DMS53 (cell line): Measurements from ENCODE around the gene SMIM22.

Source experiments
- DNase-seq: peaks from one replicate; lab custom pipeline; 2025; lab: John Stamatoyannopoulos, UW

The SMIM22 gene

DNA sequence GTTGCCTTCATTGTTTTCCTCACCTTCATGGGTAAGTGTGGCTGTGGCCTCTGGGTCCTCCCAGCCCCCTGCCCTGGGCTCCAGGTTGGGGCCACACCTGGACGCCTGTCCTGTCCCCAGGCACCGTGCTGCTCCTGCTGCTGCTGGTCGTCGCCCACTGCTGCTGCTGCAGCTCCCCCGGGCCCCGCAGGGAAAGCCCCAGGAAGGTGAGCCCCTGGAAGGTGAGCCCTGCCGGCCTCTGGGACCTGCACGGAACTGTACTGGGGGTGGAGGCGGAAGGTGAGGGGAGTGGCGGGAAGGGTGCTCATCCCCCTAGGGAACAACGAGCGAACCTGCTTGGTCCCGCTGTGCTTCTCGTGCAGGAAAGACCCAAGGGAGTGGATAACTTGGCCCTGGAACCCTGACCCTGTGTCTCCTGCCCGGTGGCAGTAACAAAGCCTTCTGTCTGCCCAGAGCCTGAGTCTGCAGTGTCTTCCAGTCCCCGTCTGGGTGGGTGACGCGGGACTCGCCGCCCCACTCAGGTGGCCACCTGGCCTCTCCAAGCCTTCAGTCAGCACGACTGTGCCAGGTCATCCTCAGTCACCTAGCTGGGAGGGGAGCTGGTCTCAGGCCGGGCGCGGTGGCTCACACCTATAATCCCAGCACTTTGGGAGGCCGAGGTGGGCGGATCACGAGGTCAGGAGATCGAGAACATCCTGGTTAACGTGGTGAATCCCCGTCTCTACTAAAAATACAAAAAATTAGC, 831 bp downstream of the SMIM22 start:
- DNase-seq: peak; percentile 56

DNA sequence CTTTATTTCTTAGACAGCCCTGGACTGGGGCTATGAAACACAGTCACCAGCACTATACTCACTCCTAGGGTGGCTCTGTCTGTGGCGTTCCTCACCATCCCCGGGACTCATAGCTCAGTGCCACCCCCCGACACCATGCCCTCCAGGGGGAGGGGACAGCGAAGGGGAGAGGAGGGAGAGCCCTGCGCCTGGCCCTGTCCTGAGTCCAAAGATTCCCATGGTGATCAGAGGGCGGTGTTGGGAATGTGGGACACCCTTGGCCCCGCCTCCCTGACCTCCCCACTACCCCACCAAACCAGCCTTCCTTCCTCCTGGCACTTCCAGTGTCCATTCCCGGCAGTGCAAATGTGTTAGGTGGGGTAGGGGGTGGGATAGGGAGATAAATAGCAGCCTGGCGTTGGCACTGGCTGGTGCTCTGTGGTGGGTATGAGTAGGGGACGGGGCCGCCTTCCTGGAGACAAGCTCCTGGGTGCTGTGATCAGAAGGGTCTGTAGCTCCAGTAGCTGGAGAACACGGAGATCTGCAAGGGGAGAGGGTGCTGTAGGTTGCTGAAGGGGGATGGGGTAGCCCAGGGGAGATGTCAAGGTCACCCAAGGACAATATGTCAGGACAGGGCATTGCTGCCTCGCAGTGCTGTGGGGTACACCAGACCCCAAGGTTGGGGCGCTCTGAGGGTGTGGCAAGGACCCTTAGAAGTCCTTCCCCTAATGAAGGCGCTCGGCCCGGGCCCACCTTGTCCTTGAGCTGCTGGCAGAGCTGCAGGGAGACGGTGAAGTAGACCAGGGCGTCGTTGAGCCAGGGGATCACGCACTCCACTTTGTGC, 2.0 kb downstream of the SMIM22 start:
- no peak for DNase-seq

DNA sequence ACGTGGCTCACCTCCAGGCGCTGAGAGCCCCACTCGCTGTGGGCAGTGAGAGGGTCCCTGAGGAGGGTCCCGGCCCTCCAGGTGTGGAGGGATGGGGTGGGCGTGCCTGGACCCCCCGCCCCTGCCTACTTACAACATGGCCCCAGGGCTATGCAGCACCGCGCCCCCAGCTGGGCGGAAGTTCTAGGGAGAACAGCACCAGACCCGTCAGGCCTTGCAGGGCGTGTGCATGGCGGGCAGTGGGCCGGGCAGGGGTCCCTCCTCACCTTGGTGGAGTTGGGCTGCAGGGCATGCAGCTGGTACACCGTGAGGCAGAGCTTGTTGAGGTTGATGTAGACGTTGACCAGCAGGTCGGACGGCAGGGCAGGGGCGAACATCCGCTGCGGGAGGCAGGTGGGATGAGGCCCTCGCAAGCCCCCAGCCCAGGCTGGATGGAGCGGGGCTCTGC, 2.7 kb downstream of the SMIM22 start:
- DNase-seq: no peak

DNA sequence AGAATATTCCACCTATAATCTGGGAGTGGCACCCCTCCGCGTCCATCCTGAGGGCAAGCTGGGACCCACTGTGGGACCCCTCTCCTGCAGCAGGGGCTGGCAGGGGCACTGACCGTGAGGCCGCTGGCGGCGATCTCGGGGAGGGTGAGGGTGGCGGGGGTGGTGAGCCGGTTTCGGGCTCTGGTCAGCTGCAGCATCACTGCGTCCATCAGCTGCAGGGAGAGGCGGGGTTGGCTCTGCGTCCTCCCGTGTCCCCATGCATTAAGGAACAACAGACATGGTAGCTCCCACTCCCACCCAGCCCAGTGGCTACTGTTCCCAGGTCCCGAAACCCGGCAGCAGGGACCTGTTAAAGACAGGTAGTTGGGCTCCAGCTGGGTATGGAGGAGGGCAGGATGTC, 3.3 kb downstream of the SMIM22 start:
- DNase-seq: no peak

DNA sequence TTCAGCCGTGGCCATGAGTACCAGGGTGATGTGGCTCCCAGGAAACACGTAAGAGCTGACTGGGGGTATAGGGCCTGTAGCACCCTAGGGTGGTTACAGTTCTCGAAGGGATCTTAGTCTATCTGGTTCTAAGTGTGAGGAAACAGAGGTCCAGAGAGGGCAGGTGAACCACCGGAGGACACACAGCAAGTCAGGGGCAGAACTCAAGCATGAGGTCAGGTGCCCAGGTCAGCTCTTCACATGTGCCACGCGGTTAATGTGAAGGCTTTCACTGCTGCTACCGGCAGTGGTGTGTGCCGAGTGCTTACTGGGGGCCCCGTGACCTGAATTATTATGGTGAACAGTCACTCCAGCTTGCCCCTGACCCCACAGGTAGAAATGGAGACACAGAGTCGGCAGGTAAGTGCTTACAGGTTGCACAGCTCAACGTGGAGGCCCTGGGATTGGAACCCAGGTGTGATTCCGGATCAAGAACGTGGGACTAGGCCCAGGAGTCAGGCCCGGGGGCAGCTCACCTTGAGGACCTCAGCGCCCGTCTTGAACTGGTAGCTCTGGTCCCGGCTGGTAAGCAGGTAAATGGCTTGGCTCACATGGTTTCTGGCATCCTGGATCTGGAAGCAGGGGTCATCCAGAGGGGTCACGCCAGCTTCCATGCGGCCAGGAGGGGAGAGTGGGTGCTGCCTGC, 4.1 kb downstream of the SMIM22 start:
- DNase-seq: no peak

DNA sequence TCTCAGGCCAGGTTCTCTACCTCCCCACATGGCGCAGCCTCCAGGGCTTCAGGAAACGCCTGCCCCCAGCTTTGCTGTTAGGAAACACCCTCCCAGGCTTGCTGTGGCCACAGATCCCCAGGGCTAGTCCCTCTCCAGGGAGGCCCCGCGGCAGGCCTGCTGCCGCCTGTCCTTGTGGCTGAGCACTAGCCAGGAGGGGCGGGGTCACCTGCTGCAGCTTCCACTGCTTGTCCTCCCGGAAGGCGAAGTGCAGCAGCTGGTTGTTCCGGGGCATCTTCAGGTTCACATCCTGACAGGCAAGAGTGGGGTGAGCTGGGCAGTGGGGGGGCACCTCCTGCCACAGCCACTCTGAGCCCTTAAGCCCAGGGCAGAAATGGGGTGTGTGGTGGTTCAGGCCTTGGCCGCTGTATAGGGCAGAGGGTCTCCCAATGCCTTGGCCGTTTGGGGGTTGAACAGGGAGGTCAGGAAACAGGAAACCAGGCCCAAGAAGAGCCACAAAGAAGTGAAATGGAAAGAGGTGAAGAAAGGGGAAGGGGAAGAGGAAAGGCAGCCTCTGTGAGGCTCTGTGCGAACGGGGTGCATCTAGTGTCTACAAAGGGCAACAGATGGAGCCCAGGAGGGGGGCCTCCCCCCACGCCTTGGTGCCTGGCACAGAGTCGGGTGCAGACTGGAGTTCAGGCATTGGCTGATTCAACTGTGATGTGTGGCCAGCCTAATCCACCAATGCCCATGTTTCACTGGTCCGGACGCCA, 5.3 kb downstream of the SMIM22 start:
- peak; percentile 94 for DNase-seq

DNA sequence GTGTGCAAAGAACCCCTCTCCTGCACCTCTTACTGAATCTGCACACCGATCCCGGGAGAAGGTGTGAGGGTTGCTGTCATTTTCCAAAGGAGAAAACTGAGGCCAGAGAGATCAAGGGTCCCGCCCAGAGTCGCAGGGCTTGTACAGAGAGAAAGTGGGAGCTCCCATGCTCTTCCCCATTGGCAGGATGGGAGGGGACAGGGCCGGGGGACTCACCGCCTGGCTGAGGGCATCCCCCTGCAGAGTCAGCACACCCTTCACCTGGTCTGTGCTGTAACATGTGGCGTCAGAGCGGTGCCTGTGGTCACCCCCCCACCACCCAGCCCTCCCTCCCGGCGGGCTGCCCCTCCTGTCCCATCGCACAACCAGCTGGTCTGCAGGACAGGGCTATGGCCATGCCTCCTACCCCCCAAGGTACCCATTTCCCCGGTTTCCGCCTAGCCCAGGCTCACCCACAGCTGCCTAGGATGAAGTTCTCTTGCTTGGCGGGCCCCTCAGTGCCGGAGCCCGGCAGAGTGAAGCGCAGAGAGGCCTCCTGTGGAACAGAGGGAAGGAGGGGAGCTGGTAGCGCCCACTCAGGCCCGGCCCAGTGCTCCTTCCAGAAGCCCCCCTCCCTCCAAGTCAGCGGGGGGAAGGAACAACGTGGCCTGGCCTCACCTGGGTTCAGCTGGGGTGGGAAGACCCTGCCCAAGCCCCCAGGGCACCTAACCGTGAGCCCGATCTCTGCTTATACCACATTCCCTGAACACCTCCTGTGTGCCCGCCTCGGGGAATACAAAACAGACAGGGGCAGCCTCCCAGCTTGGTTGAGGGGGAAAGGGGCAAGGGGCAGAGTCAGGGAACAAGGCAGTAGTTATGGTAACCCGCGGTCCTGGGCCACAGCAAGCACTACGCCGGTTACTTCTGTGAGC, 6.1 kb downstream of the SMIM22 start:
- peak; percentile 45 for DNase-seq

DNA sequence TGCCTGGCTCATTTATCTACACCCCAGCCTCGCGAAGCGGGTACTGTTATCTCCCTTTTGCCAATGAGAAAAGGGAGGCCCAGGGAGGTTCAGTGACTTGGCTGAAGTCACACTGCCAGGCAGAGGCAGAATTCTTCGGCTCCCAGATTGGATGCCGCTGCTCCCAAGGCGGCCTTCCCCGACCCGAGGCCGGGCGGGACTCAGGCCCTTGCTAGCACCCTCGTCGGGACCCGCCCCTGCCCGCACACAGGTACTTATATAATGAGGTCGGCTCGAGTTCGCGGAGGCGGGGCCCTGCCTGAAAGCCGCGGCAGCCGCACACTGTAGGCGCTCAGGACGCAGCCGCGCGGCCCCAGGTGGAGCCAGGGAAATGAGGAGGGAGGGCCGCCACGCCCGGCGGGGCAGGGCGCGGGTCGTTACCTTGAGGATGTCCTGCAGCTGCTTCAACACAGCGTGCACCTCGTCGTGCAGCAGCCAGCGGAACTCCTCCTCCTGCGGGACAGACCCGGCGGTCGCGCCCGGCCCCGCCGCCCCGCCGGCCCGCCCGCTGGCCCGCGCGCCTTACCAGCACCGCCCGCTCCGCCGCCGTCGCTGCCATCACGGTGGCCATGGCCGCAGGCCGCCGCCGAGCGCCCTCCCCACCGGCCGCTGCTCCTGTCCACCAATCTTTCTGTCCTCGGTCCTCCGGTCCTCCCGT, 6.9 kb downstream of the SMIM22 start, which contains the start of gene ROGDI:
ROGDI (minus strand) TSS at position 672 of the 697 bp plus-strand sequence; CDS start at position 610, 62 bp downstream.
- DNase-seq: peak; percentile 97

DNA sequence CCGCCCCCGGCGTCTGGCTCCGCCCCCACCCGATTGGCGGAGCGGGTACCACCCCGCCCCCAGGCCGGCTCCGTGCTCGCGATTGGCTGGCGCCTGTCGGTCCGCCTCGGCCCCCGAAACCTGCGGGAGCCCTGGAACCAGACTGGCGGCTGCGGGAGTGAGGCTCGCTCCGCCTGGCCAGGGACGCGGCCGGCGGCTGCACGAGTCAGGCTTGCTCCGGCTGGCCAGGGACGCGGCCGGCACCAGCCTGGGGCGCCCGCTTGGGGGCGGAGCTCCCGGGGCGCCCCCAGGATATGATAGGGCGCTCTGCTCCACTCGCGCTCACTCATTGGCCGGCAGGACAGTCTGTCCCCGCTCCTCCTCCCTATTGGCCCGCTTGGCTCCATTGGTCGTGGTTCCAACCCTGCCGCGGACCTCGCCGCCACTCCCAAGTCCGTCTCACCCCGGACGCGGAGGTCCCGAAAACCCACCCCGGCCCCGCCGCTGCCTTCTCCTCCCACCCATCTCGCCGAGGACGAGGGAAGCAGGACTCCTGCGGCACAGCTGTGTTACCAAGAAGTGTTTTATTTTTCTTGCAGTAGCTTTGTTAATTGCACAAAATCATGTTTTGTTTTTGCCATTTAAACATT, 7.6 kb downstream of the SMIM22 start:
- DNase-seq: peak; percentile 95

DNA sequence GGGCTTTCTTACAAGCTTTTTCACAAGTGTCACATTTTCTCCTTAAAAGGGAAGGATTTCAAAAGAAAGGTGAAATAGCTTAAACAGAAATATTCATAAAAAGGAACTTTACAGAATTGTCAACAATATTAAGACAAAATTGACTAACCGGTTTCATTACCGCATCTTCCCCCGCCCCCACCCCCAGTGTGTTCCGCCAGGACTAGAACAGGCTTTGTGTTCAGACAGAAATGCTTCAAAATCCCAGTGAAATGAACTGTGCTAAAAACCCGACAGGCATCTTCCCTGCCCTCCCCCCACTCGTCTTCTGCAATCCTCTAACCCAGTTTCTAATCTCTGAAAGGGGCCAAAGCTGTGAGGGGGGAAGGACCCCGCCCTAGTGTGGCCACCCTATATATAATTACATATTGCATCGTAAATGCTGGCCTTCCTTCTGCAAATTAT, 8.3 kb downstream of the SMIM22 start:
- DNase-seq: peak; percentile 28

DNA sequence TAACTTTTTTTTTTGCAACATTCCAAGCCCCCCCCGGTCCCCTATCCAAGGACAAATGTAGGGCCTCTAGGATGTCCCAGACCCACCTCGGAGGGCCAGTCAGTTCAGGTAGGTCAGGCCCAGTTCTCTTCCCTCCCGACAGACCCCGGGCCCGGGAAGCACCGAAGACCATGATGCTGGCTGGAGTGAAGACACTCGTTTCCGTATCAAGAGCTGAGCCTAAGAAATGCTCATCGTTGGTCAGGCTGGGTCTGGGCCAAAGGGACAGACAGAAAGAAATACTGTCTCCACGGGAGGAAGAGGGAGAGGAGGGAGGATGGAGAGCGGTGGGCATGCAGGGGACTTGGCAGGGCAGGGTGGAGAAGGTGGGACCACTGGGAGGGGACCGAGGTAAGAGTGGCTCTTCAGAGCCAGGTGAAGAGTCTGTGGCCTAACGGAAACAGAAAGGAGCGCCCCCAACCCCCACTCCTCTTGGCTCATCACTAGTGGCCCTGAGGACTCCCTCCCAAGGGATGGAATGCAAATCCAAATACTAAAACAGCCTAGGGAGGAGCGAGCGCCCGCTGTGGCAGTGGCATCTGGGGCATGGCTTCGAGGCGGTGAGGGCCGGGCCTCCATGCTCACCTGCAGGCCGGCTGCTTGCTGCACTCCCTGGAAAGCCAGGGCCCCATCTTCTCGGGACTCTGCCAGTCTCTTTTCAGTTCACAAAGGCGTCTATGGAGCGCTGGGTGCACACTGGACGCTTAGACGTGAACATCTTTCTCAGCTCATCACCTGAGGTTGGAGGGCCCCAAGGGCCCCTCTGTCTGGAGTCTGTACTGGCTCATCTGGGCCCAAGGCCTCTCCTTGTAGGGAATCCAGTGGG, 9.0 kb downstream of the SMIM22 start:
- DNase-seq: no peak

DNA sequence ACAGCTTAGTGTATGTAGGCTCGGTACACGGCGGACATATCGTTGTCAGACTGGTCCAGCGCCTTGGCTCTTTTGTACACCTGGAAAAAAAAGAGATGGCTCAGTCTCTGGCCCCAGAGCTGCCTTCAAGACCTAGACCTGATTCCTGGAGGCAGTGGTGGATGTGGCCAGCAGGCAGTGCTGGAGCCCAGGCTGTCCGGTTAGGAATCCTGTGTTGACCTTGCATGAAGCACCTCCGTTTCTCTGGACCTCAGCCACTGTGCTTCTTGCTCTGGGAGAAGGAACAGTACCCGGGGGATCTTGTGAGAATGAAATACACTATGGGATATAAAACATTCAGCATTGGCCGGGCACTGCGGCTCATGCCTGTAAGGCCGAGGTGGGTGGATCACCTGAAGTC, 10.1 kb downstream of the SMIM22 start:
- peak; percentile 20 for DNase-seq

DNA sequence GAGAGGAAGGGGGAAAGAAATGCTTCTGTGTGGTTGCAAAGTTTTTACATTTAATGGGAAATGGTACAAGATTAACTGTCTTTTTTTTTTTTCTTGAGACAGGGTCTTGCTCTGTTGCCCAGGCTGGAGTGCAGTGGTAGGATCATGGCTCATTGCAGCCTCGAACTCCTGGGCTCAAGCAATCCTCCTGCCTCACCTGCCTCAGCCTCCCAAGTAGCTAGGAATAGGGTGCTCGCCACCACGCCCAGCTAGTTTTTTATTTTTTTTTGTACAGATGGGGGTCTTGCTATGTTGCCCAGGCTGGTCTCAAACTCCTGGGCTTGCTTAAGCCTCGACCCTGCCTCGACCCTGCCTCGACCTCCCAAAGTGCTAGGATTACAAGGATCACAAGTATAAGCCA, 11.1 kb downstream of the SMIM22 start:
- no peak for DNase-seq

DNA sequence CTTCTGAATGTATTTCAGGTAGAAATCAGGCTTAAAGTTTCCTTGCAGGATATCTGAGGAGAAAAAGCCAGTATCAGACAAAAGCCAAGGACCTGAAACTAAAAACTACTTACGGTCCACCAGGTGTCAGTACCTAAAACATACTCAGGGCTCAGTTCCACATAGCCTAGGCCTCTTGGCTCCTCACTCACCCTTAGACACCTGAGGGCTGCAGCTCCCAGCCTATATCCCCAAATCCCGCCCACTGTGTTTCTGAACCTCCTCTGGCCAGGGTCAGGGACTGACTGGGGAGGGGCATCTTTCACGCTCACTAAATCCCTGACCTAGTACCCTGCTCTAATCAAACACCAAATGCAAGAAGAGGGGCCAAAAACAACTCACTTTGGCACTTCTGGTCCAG, 16.1 kb downstream of the SMIM22 start:
- DNase-seq: no peak

DNA sequence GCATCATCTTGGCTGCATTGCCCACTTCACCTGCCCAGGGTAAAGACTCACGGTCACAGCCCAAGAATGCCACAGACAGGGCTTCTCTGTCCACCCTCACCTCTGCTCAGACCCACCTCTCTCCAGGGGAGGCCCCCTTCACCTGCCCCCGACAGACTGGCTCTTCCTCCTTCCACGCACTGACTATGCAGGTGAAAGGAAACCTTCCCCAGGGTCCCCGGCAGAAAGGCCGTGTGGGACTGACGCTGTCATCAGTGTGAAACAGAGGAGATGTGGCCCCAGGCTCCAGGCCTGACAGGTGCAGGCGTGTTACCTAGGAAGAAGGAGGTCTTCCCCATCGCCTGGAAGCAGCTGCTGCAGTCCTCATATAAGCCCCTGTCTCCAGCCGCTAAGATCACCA, 16.6 kb downstream of the SMIM22 start:
- DNase-seq: no peak

DNA sequence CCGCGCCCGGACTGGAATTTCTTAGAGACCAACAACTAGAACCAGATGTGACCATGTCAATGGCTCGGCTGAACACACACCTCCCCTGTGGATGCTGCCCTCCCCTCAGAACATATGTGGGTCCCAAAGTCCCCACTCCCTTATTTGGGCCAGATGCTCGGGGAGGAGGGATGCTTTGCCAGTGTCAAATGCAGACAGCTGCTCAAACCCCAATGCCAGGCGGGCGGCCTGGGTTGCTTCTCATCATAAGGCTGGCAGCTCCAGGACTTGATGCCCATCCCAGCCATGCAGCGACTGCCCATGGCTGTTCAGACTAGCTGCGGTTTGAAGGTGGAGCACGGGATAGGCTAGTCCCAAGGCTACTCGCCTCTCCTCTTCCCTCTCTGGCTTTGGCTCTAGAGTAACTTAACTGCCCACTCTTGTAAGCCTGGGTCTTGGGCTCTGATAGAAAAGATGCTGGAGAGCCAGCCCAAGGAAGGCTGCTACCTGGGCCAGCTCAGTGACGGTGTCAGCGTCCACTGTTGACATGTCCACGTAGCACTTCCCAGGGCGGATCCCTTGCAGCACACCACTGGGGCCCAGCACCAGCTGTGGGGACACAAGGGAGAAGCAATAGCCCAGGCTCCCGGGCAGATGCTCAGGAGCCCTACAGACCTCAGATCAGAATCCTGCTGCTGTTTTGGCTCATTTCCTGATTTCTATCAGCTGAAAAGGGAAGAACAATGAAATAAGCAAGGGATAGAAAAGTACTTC, 18.3 kb downstream of the SMIM22 start:
- no peak for DNase-seq

DNA sequence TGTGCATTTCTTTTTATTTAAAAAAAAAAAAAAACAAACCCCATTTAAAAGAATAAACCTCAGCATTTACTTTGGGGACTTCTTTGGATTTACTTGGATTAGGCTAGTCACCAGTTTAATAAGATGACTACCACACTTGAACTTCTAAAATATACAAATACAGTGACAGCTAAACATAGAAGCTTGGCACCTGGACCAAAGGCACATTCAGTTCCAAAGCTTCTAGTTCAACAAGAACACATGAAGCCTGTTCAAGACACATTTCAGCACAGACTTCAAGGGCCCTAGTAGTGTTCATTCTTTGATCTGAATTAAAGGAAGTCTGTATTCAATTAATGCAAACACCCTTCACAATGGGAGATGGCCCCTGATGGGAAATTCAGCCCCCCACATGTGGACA, 18.9 kb downstream of the SMIM22 start:
- no peak for DNase-seq
